K562 (cell line): ENCODE data around the gene FOXN1. TPM values are rescaled to one million over a fixed set of nuclear protein-coding genes. Genes with fewer than 3 reads are reported as not detected.

Experiments used
- ELK3 ChIP-seq: fragments of 450-650 bp; formaldehyde crosslinking; IDR thresholded peaks from 2 replicates; pipeline ENCODE4 v1.4.0; 2020; ENCODE audit warnings: mild to moderate bottlenecking
- FOXA3 ChIP-seq, 2 experiments: fragments of 450-650 bp in 1 of 2; sonication (generic) in 1 of 2; formaldehyde crosslinking; IDR thresholded peaks in 1 of 2; conservative IDR thresholded peaks in 1 of 2; 2 replicates each; pipeline versions ENCODE4 v1.4.0 to v1.8.0; 2020 to 2022; ENCODE audit warnings: mild to moderate bottlenecking in 2 of 2, missing genetic modification reagents in 1 of 2
- FOXP4 ChIP-seq: sonication (generic); formaldehyde crosslinking; IDR thresholded peaks from 2 replicates; pipeline ENCODE4 v1.8.0; 2022; ENCODE audit warnings: mild to moderate bottlenecking, missing genetic modification reagents, borderline replicate concordance
- NONO ChIP-seq, 2 experiments: fragments of 200-400 bp in 1 of 2; fragments of 450-650 bp in 1 of 2; formaldehyde crosslinking in 1 of 2; IDR thresholded peaks; 2 replicates each; pipeline ENCODE4 v1.6.1; 2017; ENCODE audit warnings: low read depth in 2 of 2, mild to moderate bottlenecking in 2 of 2, moderate library complexity in 2 of 2, low read length in 1 of 2
- RBBP5 ChIP-seq: fragments of 200-600 bp; sonication (generic); IDR thresholded peaks from 2 replicates; pipeline ENCODE4 v1.6.1; 2012; ENCODE audit warnings: borderline replicate concordance, mild to moderate bottlenecking, low read length, control low read depth, inconsistent platforms; ENCODE audit not compliant: insufficient read depth, poor library complexity, severe bottlenecking
- SMAD2 ChIP-seq: fragments of 150-350 bp; IDR thresholded peaks from 2 replicates; pipeline ENCODE4 v1.6.1; 2014; ENCODE audit warnings: low read depth, mild to moderate bottlenecking, low read length
- ZBTB40 ChIP-seq, 2 experiments: fragments of 450-650 bp in 1 of 2; sonication (generic) in 1 of 2; formaldehyde crosslinking in 1 of 2; IDR thresholded peaks; 2 replicates each; pipeline versions ENCODE4 v1.7.1 to v1.9.0; 2016 to 2022; ENCODE audit warnings: inconsistent platforms in 1 of 2, mild to moderate bottlenecking in 1 of 2, missing genetic modification reagents in 1 of 2
- polyA plus RNA-seq, 8 experiments: library from polyadenylated mRNA; depleted of rRNA in 4 of 8; stranded (reverse) in 5 of 8; unstranded in 3 of 8; fragments of >200 nt; fragmentation: Nextera tagmentation in 2 of 8; fragmentation: Illumina TruSeq in 1 of 8; extraction: Ambion mirVana in 2 of 8; extraction: Trizol in 1 of 8; gene quantifications; 2 replicates each; pipeline versions ENCODE4 v1.2.1 to v1.2.3, GENCODE V29; 2011 to 2014; ENCODE audit warnings: inconsistent platforms in 1 of 8, missing spikeins in 1 of 8
- total RNA-seq, 7 experiments: library from RNA; depleted of rRNA in 6 of 7; stranded (reverse); fragments of >200 nt in 6 of 7; fragmentation: Illumina TruSeq in 2 of 7; extraction: Trizol in 2 of 7; gene quantifications; 2 replicates each; pipeline versions ENCODE4 v1.2.1 to v1.2.3, GENCODE V29; 2011 to 2021; ENCODE audit warnings: low replicate concordance in 1 of 7
- TF ChIP-seq, protein P1 (sequence below): fragments of 250-450 bp; sonication (Bioruptor Pico); IDR thresholded peaks from 2 replicates; pipeline ENCODE4 v1.5.0; 2021; ENCODE audit warnings: mild to moderate bottlenecking, moderate library complexity

Gene FOXN1
- total and polyA plus RNA-seq, 9 of the 15 experiments (the other 6 are each of a cell fraction or from before 2014, with no cell fraction given): not detected

GRCh38 chr17:28571361-28572122 is 65.4 kb downstream of the FOXN1 start, which contains the start of gene PIGS (continued):
- TF ChIP-seq ZBTB40 (IDR thresholded peaks at IDR 0.05) (peak; percentile 91), ZBTB40 (CRISPR knock-in tag; IDR thresholded peaks at IDR 0.05) (no peak), FOXP4 (CRISPR knock-in tag) (no peak), RBBP5 (peak; percentile 31), NONO (IDR thresholded peaks at IDR 0.05; ENCODE audit: low read depth in 2 of 2, low read length in 1 of 2) (no peak), FOXA3 (CRISPR knock-in tag; conservative IDR thresholded peaks at IDR 0.05 in 1 of 2, IDR thresholded peaks at IDR 0.05 in 1 of 2) (peak in 1 of 2 experiments; percentile 10; a peak in 1 of 4 replicates), SMAD2 (no peak), ELK3 (CRISPR knock-in tag) (no peak)
- TF ChIP-seq, protein P1, sequence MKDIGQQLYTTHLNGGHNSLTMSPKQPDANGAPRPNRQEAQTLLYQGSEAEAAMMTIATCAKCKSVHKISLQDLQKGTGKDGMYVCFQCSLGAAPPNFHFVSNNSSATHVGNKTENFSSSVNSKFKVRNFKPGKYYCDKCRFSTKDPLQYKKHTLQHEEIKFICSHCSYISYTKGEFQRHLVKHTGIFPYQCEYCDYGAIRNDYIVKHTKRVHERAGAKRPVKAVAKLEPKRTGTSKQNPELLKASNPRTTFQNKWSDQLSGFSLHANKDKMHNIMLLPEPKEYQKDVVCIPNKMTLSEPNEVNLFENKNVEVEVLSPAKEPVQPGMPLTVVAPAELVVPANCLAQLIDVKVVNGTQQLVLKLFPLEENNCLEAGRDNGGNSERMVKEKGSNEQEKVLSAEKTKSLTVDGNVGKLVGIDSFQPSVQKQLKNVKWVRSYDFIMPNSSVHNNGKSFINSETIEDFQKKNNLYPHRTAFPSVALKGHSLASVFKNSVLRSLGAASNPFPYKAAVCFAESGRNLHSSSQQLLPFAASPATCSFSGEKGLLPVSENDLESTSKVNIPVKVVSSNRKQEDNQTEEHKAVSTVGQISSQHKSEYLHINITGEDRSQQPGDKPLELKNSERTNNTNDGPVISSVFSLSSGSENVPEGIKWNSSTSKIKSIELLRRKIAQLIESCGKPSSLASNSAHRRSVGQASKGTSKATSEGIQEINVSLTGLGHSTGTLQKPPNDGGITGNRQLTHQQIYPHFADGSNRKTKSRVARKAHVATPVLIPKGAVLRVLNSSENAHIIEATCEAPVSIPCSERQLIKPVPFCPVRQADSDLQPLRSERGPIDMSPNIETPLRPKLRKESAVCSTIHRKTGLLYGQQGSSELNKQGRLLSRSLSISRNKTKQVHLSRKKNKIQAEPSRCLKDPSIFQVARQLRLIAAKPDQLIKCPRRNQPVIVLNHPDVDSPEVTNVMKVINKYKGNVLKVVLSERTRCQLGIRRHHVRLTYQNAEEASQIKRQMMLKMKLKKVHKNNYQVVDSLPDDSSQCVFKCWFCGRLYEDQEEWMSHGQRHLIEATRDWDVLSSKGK (CRISPR knock-in tag): no peak
